H1 (cell line): Measurements from ENCODE around the gene TUT1. TPM values are rescaled to one million over a fixed set of nuclear protein-coding genes. Genes with fewer than 3 reads are reported as not detected.
A peak's percentile ranks its signal among the peaks of the same experiment; 100 is the strongest.

Source experiments
- ATF3 ChIP-seq: IDR thresholded peaks from 2 replicates; pipeline ENCODE4 v1.6.1; 2011; ENCODE audit warnings: low read depth, mild to moderate bottlenecking, low read length; ENCODE audit not compliant: insufficient read depth
- BACH1 ChIP-seq: IDR thresholded peaks from 2 replicates; pipeline ENCODE4 v1.6.1; 2012; ENCODE audit warnings: low read length, improper control_type of control experiment
- CHD1 ChIP-seq: IDR thresholded peaks from 2 replicates; pipeline ENCODE4 v1.6.1; 2012; ENCODE audit warnings: low read depth, low read length, improper control_type of control experiment
- EGR1 ChIP-seq: IDR thresholded peaks from 2 replicates; pipeline ENCODE4 v1.6.1; 2011; ENCODE audit warnings: low read depth, low read length, borderline replicate concordance
- FOSL1 ChIP-seq: IDR thresholded peaks from 2 replicates; pipeline ENCODE4 v1.6.1; 2011; ENCODE audit warnings: mild to moderate bottlenecking, low read depth, low read length, moderate library complexity; ENCODE audit not compliant: insufficient read depth
- GABPA ChIP-seq: IDR thresholded peaks from 2 replicates; pipeline ENCODE4 v1.6.1; 2011; ENCODE audit warnings: mild to moderate bottlenecking, low read length, moderate library complexity, borderline replicate concordance; ENCODE audit not compliant: insufficient read depth
- HDAC2 ChIP-seq, 2 experiments: fragments of 300-600 bp in 1 of 2; sonication (generic) in 1 of 2; IDR thresholded peaks; 2 replicates each; pipeline ENCODE4 v1.6.1; 2011 to 2012; ENCODE audit warnings: low read depth in 2 of 2, low read length in 2 of 2, mild to moderate bottlenecking in 2 of 2, moderate library complexity in 2 of 2, borderline replicate concordance in 1 of 2, inconsistent platforms in 1 of 2
- JUND ChIP-seq: IDR thresholded peaks from 2 replicates; pipeline ENCODE4 v1.6.1; 2011; ENCODE audit warnings: mild to moderate bottlenecking, improper control_type of control experiment, low read length
- KDM5A ChIP-seq: fragments of 200-600 bp; IDR thresholded peaks from 2 replicates; pipeline ENCODE4 v1.7.1; 2012; ENCODE audit warnings: mild to moderate bottlenecking, low read length, inconsistent platforms, mixed read lengths
- NANOG ChIP-seq: IDR thresholded peaks from 2 replicates; pipeline ENCODE4 v1.6.1; 2011; ENCODE audit warnings: low read length, low read depth, mild to moderate bottlenecking, inconsistent platforms; ENCODE audit not compliant: insufficient read depth, poor library complexity, severe bottlenecking
- POLR2A ChIP-seq, 2 experiments: IDR thresholded peaks; 1 replicate in 1 of 2; 2 replicates in 1 of 2; pipeline ENCODE4 v1.6.1; 2011; ENCODE audit warnings: low read depth in 2 of 2, low read length in 2 of 2, mild to moderate bottlenecking in 2 of 2; ENCODE audit errors: control extremely low read depth in 1 of 2
- RBBP5 ChIP-seq: IDR thresholded peaks from 2 replicates; pipeline ENCODE4 v1.7.1; 2012; ENCODE audit warnings: low read depth, mild to moderate bottlenecking, inconsistent platforms, low read length, moderate library complexity, borderline replicate concordance
- RFX5 ChIP-seq: IDR thresholded peaks from 2 replicates; pipeline ENCODE4 v1.6.1; 2011; ENCODE audit warnings: low read depth, low read length, improper control_type of control experiment, borderline replicate concordance
- RNF2 ChIP-seq: fragments of 200-900, 300-1000 bp; sonication (generic); IDR thresholded peaks from 2 replicates; pipeline ENCODE4 v1.7.1; 2016; ENCODE audit warnings: borderline replicate concordance, low read depth, mild to moderate bottlenecking, antibody characterized with exemption, low read length; ENCODE audit not compliant: poor library complexity, severe bottlenecking; ENCODE audit errors: missing control alignments
- SAP30 ChIP-seq: fragments of 300-600 bp; sonication (generic); IDR thresholded peaks from 2 replicates; pipeline ENCODE4 v1.7.1; 2012; ENCODE audit warnings: low read length, moderate library complexity, mild to moderate bottlenecking, inconsistent platforms; ENCODE audit not compliant: insufficient read depth, insufficient replicate concordance
- SIRT6 ChIP-seq: IDR thresholded peaks from one replicate; pipeline ENCODE4 v1.7.1; 2012; ENCODE audit warnings: low read length, inconsistent platforms
- SP2 ChIP-seq: IDR thresholded peaks from 2 replicates; pipeline ENCODE4 v1.6.1; 2012; ENCODE audit warnings: mild to moderate bottlenecking, low read length, inconsistent platforms
- SRF ChIP-seq: IDR thresholded peaks from 2 replicates; pipeline ENCODE4 v1.6.1; 2011; ENCODE audit warnings: mild to moderate bottlenecking, low read depth, low read length, moderate library complexity
- TBP ChIP-seq: IDR thresholded peaks from 2 replicates; pipeline ENCODE4 v1.6.1; 2011; ENCODE audit warnings: low read depth, low read length, improper control_type of control experiment
- USF2 ChIP-seq: IDR thresholded peaks from 2 replicates; pipeline ENCODE4 v1.6.1; 2011; ENCODE audit warnings: low read length, improper control_type of control experiment
- YY1 ChIP-seq: IDR thresholded peaks from 2 replicates; pipeline ENCODE4 v1.6.1; 2011; ENCODE audit warnings: low read depth, mild to moderate bottlenecking, low read length
- polyA plus RNA-seq, 7 experiments: library from polyadenylated mRNA; depleted of rRNA in 3 of 7; stranded (reverse) in 5 of 7; unstranded in 2 of 7; fragments of >200 nt in 5 of 7; fragments of 200-250 nt in 2 of 7; gene quantifications; 1 replicate in 5 of 7; 2 replicates in 1 of 7; 4 replicates in 1 of 7; pipeline versions ENCODE4 v1.2.1 to v1.2.3, GENCODE V29; 2011 to 2013; ENCODE audit warnings: missing spikeins in 2 of 7, mixed read lengths in 2 of 7
- total RNA-seq: library from RNA; stranded (reverse); fragmentation: NEBNext Ultra II Directional; extraction: Animal tissue kit (Norgen Biotek cat#: 25700); gene quantifications from 2 replicates; pipeline ENCODE4 v1.2.1, GENCODE V29; 2021

TUT1 gene
- total and polyA plus RNA-seq, 2 of the 8 experiments (the other 6 are each of a cell fraction or from before 2014, with no cell fraction given): 17.8 to 24.6 TPM

GRCh38 chr11:62621567-62622470 lies 30.5 kb upstream of the TUT1 start, which contains the start of gene B3GAT3 (continued):
- TF ChIP-seq USF2: no peak; the same call in 1 of the 2 replicates
- no peak for TF ChIP-seq SP2
- TF ChIP-seq KDM5A: no peak
- no peak for TF ChIP-seq EGR1
- TF ChIP-seq SAP30: peak; percentile 91
- TF ChIP-seq BACH1: 0 out of 2 replicates have a peak, but pooled peaks have one; percentile 64
- peak; percentile 91 for TF ChIP-seq JUND
- peak; percentile 50; the same call in 1 of the 2 replicates for TF ChIP-seq TBP
- no peak for TF ChIP-seq CHD1
- peak; percentile 96 for TF ChIP-seq GABPA
- TF ChIP-seq NANOG: no peak
- TF ChIP-seq HDAC2 (IDR thresholded peaks at IDR 0.05; ENCODE audit: borderline replicate concordance in 1 of 2, low read depth in 2 of 2, low read length in 2 of 2): peak in 1 of 2 experiments; percentile 35; a peak in 1 of 4 replicates
- peak in 1 of 2 experiments; percentile 96; a peak in 2 of 3 replicates for TF ChIP-seq POLR2A (IDR thresholded peaks at IDR 0.05; ENCODE audit: control extremely low read depth in 1 of 2, low read depth in 2 of 2, low read length in 2 of 2)
- 0 out of 2 replicates have a peak, but pooled peaks have one; percentile 15 for TF ChIP-seq SRF
- no peak for TF ChIP-seq RFX5
- peak; percentile 77 for TF ChIP-seq YY1
- TF ChIP-seq RNF2: no peak
- no peak for TF ChIP-seq FOSL1
- TF ChIP-seq RBBP5: 0 out of 2 replicates have a peak, but pooled peaks have one; percentile 74
- TF ChIP-seq SIRT6: no peak
- TF ChIP-seq ATF3: no peak
